ENCODE measurements around the gene RBFOX2. TPM values are rescaled to one million over a fixed set of nuclear protein-coding genes. Genes with fewer than 3 reads are reported as not detected.

Gene RBFOX2
- total RNA-seq, 4 donors from 2014 or later: 39.4 to 80.0 (median 52.9) TPM

- Histone ChIP-seq H3K4me1 (peaks cover 0 to 6% (median 0%) of the 10 kb centered on the region in 4 donors), H3K27ac (no peak overlapping the region), H3K4me3 (no peak overlapping the region), H3K9me3 (no peaks in the 10 kb centered on the region), H3K36me3 (no peaks in the 10 kb centered on the region), H3K27me3 (no peaks in the 10 kb centered on the region)
- TF ChIP-seq POLR2A (IDR thresholded peaks at IDR 0.05) (no peak), CTCF (IDR thresholded peaks at IDR 0.05) (no peak)
- no peak for DNase-seq
Observed at GRCh38 chr22:36003972-36004674, 24.5 kb downstream of the RBFOX2 start.

GRCh38 chr22:36002718-36003260 is 25.8 kb downstream of the RBFOX2 start:
- Histone ChIP-seq H3K4me3 (no peak overlapping the region), H3K27ac (no peak overlapping the region), H3K36me3 (no peaks in the 10 kb centered on the region), H3K9me3 (no peaks in the 10 kb centered on the region), H3K27me3 (no peaks in the 10 kb centered on the region), H3K4me1 (no peaks in the 10 kb centered on the region)
- TF ChIP-seq POLR2A (IDR thresholded peaks at IDR 0.05): no peak
- no peak for TF ChIP-seq CTCF (IDR thresholded peaks at IDR 0.05)
- no peak for DNase-seq

- no peaks in the 10 kb centered on the region for H3K27me3 ChIP-seq
- no peaks in the 10 kb centered on the region for H3K36me3 ChIP-seq
- no peak for TF ChIP-seq CTCF (IDR thresholded peaks at IDR 0.05)
- no peak for TF ChIP-seq POLR2A (IDR thresholded peaks at IDR 0.05)
- no peaks in the 10 kb centered on the region for H3K4me1 ChIP-seq
- H3K4me3 ChIP-seq: no peak overlapping the region
- no peak for DNase-seq
- no peak overlapping the region for H3K27ac ChIP-seq
- no peaks in the 10 kb centered on the region for H3K9me3 ChIP-seq
Observed at GRCh38 chr22:36002084-36002483, 26.5 kb downstream of the RBFOX2 start.

- TF ChIP-seq POLR2A (IDR thresholded peaks at IDR 0.05) (no peak), CTCF (IDR thresholded peaks at IDR 0.05) (no peak)
- H3K4me3 ChIP-seq: no peak overlapping the region
- H3K36me3 ChIP-seq: no peaks in the 10 kb centered on the region
- no peaks in the 10 kb centered on the region for H3K27me3 ChIP-seq
- H3K4me1 ChIP-seq: peaks cover 0 to 2% (median 0%) of the 10 kb centered on the region in 4 donors
- DNase-seq: no peak
- H3K9me3 ChIP-seq: no peaks in the 10 kb centered on the region
- H3K27ac ChIP-seq: no peak overlapping the region
Observed at GRCh38 chr22:35998748-35999147, 29.9 kb downstream of the RBFOX2 start.

- H3K4me1 ChIP-seq: peaks cover 0 to 8% (median 0%) of the 10 kb centered on the region in 4 donors
Observed at GRCh38 chr22:35997438-35997837, 31.2 kb downstream of the RBFOX2 start.

More at GRCh38 chr22:35997438-35997837, 31.2 kb downstream of the RBFOX2 start:
- Histone ChIP-seq H3K27me3 (no peaks in the 10 kb centered on the region), H3K36me3 (no peaks in the 10 kb centered on the region), H3K4me3 (no peak overlapping the region), H3K9me3 (no peaks in the 10 kb centered on the region), H3K27ac (peak overlapping the region in 1 of 4 donors; percentile 78)
- no peak for DNase-seq
- TF ChIP-seq CTCF (IDR thresholded peaks at IDR 0.05): no peak
- TF ChIP-seq POLR2A (IDR thresholded peaks at IDR 0.05): no peak

All from Peyer's patch (tissue), 4 donors.